Panc1 (cell line): ENCODE data around the gene KRT27. TPM values are rescaled to one million over a fixed set of nuclear protein-coding genes. Genes with fewer than 3 reads are reported as not detected.
"Not testable (repeated sequence)": the region's sequence is repeated elsewhere in the genome, so short reads cannot be mapped to it uniquely, and the experiment has no call there.

Source experiments
- ATAC-seq: fragments of 200-7000 bp; cut with Tn5 transposase; 2 replicates; pipeline ENCODE4 v1.9.1; 2020; ENCODE audit warnings: mild to moderate bottlenecking, moderate library complexity
- BruUV-seq: library from RNA; stranded (reverse); fragments of 400-500 nt; replicated peaks from 2 replicates; lab custom pipeline; 2021; lab: Mats Ljungman, UMichigan
- CTCF ChIA-PET: fragments of 300-600 bp; sonication (Branson Sonifier 250); formaldehyde crosslinking; loops from one replicate; lab custom pipeline; 2022; ENCODE audit warnings: antibody characterized with exemption; lab: Charles Lee
- POLR2A ChIA-PET: fragments of 300-600 bp; sonication (Branson Sonifier 250); formaldehyde crosslinking; loops from one replicate; lab custom pipeline; 2022; ENCODE audit warnings: antibody characterized with exemption; lab: Charles Lee
- DNase-seq: peaks from one replicate; pipeline ENCODE4 v3.0.0-alpha.2; 2010; ENCODE audit warnings: low read depth, low spot score
- H3K27ac ChIP-seq: 2 replicates; pipeline ENCODE4 v1.5.1; 2011; ENCODE audit warnings: mild to moderate bottlenecking, low read length, inconsistent platforms
- H3K27me3 ChIP-seq: fragments of 200-500 bp; sonication (Bioruptor generic); 2 replicates; pipeline ENCODE4 v1.6.0; 2014; ENCODE audit warnings: low read length, inconsistent platforms; ENCODE audit not compliant: control insufficient read depth, insufficient read depth
- H3K36me3 ChIP-seq: fragments of 200-500 bp; sonication (Bioruptor generic); 2 replicates; pipeline ENCODE4 v1.5.1; 2014; ENCODE audit warnings: inconsistent platforms, mild to moderate bottlenecking, low read length, moderate library complexity; ENCODE audit not compliant: control insufficient read depth, insufficient read depth
- H3K4me1 ChIP-seq: 2 replicates; pipeline ENCODE4 v1.5.1; 2011; ENCODE audit warnings: inconsistent platforms, mild to moderate bottlenecking, low read length, moderate library complexity; ENCODE audit not compliant: control insufficient read depth, insufficient read depth
- H3K4me3 ChIP-seq, 2 experiments: 2 replicates each; pipeline ENCODE4 v1.5.1; 2011 to 2012; ENCODE audit warnings: low read depth in 2 of 2, low read length in 2 of 2, mild to moderate bottlenecking in 2 of 2, inconsistent platforms in 1 of 2, moderate library complexity in 1 of 2
- H3K9me3 ChIP-seq: fragments of 200-500 bp; sonication (Bioruptor generic); 2 replicates; pipeline ENCODE4 v1.5.1; 2014; ENCODE audit warnings: low read depth, mild to moderate bottlenecking, inconsistent platforms, low read length, moderate library complexity; ENCODE audit not compliant: control insufficient read depth, insufficient read depth
- CTCF ChIP-seq: fragments of 450-650 bp; IDR thresholded peaks from 2 replicates; pipeline ENCODE4 v1.5.1; 2017; ENCODE audit warnings: mild to moderate bottlenecking
- POLR2AphosphoS5 ChIP-seq: IDR thresholded peaks from 2 replicates; pipeline ENCODE4 v1.6.1; 2012; ENCODE audit warnings: mild to moderate bottlenecking, low read depth, low read length, moderate library complexity
- REST ChIP-seq, 2 experiments: IDR thresholded peaks; 2 replicates each; pipeline ENCODE4 v1.6.1; 2011 to 2012; ENCODE audit warnings: low read depth in 2 of 2, control low read depth in 1 of 2, low read length in 1 of 2, mild to moderate bottlenecking in 1 of 2, moderate library complexity in 1 of 2; ENCODE audit not compliant: insufficient read depth in 1 of 2
- SIN3A ChIP-seq: IDR thresholded peaks from 2 replicates; pipeline ENCODE4 v1.6.1; 2012; ENCODE audit warnings: low read depth, mild to moderate bottlenecking, low read length, moderate library complexity, borderline replicate concordance; ENCODE audit not compliant: insufficient read depth
- TCF7L2 ChIP-seq: IDR thresholded peaks from 2 replicates; pipeline ENCODE4 v1.6.1; 2011; ENCODE audit warnings: mild to moderate bottlenecking, low read depth, low read length, inconsistent platforms
- in situ Hi-C: cut with HindIII; loops from 2 replicates; pipeline ENCODE4 v1.10.0; 2016; ENCODE audit warnings: low sequenced_read_pairs, low pct_unique_long_range_greater_than_20kb
- intact Hi-C: fragments of 100-400 bp; cut with micrococcal nuclease; formaldehyde crosslinking; loops from one replicate; pipeline ENCODE4 v1.10.0; 2022; ENCODE audit not compliant: unreplicated experiment
- total RNA-seq: library from RNA; stranded (reverse); gene quantifications from one replicate; pipeline ENCODE4 v1.2.1, GENCODE V29; 2021; ENCODE audit not compliant: unreplicated experiment

Gene KRT27
- total RNA-seq, 1 experiment from 2014 or later, result not detected

- Histone ChIP-seq H3K4me3 (no peak overlapping the region), H3K9me3 (no peaks in the 10 kb centered on the region), H3K27me3 (no peaks in the 10 kb centered on the region), H3K36me3 (peaks cover 8% of the 10 kb centered on the region; the same call in 1 of the 2 replicates), H3K27ac (no peak overlapping the region), H3K4me1 (peaks cover 10% of the 10 kb centered on the region; the same call in 1 of the 2 replicates)
- intact Hi-C loops, result no loop called here
- in situ Hi-C loops, result no loop called here
- ChIA-PET POLR2A (no interaction called here), CTCF (interaction anchor here (0.6 kb wide), 1 partner anchor 595 kb away, joined by 3 read pairs; no protein-coding TSS in a partner anchor)
- no peak for DNase-seq
- no peak for ATAC-seq
- BruUV-seq, result no TSS peak
- TF ChIP-seq REST (IDR thresholded peaks at IDR 0.05; ENCODE audit: insufficient read depth in 1 of 2, low read depth in 2 of 2, low read length in 1 of 2) (no peak), CTCF (no peak), SIN3A (no peak), TCF7L2 (no peak), POLR2AphosphoS5 (no peak)
Measured at GRCh38 chr17:40815381-40815780, 33.0 kb upstream of the KRT27 start.

GRCh38 chr17:40814657-40815056 is 32.3 kb upstream of the KRT27 start:
- H3K27ac ChIP-seq, H3K27me3 ChIP-seq, H3K4me1 ChIP-seq, BruUV-seq, ATAC-seq, H3K9me3 ChIP-seq, H3K4me3 ChIP-seq, in situ Hi-C loops, H3K36me3 ChIP-seq, DNase-seq, POLR2A ChIA-PET, CTCF ChIA-PET, intact Hi-C loops: not testable (repeated sequence)

- intact Hi-C loops, result no loop called here
- peaks cover 8% of the 10 kb centered on the region; the same call in 1 of the 2 replicates for H3K36me3 ChIP-seq
- CTCF ChIA-PET, result no interaction called here
- peaks cover 3% of the 10 kb centered on the region; the same call in 1 of the 2 replicates for H3K27me3 ChIP-seq
- H3K27ac ChIP-seq, result no peak overlapping the region
- DNase-seq, result no peak
- H3K9me3 ChIP-seq, result no peaks in the 10 kb centered on the region
- H3K4me3 ChIP-seq, result no peak overlapping the region
- no peak for ATAC-seq
- no peaks in the 10 kb centered on the region; the same call in 1 of the 2 replicates for H3K4me1 ChIP-seq
- TF ChIP-seq TCF7L2 (no peak), CTCF (no peak), POLR2AphosphoS5 (no peak)
- no TSS peak for BruUV-seq
- in situ Hi-C loops, result no loop called here
- POLR2A ChIA-PET, result interaction anchor here (0.6 kb wide), 1 partner anchor 212 kb away, joined by 3 read pairs; no protein-coding TSS in a partner anchor
Measured at GRCh38 chr17:40813804-40814203, 31.5 kb upstream of the KRT27 start.
